Transverse colon (tissue), 4 donors: ENCODE measurements around the gene LRP8. TPM values are rescaled to one million over a fixed set of nuclear protein-coding genes. Genes with fewer than 3 reads are reported as not detected.

Source experiments
- DNase-seq: peaks from one replicate; pipeline ENCODE4 v3.0.0-alpha.2; 2019
- H3K27ac ChIP-seq, 4 donors: fragments of 200-600 bp; sonication (generic); 2 replicates each; pipeline ENCODE4 v1.5.1; 2016 to 2018; ENCODE audit warnings: inconsistent platforms in 4 of 4
- H3K27me3 ChIP-seq: fragments of 200-600 bp; sonication (generic); 2 replicates; pipeline ENCODE4 v1.5.1; 2017; ENCODE audit warnings: inconsistent platforms
- H3K36me3 ChIP-seq, 4 donors: fragments of 200-600 bp; sonication (generic); 2 replicates each; pipeline ENCODE4 v1.5.1; 2017 to 2019; ENCODE audit warnings: inconsistent platforms in 4 of 4
- H3K4me1 ChIP-seq, 4 donors: fragments of 200-600 bp; sonication (generic); 2 replicates each; pipeline ENCODE4 v1.5.1; 2017 to 2020; ENCODE audit warnings: inconsistent platforms in 4 of 4
- H3K4me3 ChIP-seq, 4 donors: fragments of 200-600 bp; sonication (generic); 1 replicate in 1 of 4; 2 replicates in 3 of 4; pipeline versions ENCODE4 v1.5.1 to v1.6.1; 2017 to 2019; ENCODE audit warnings: inconsistent platforms in 4 of 4
- H3K9me3 ChIP-seq, 2 donors: fragments of 200-600 bp; sonication (generic); 2 replicates each; pipeline ENCODE4 v1.5.1; 2017 to 2019; ENCODE audit warnings: inconsistent platforms in 2 of 2
- CTCF ChIP-seq, 5 experiments: fragments of 200-600 bp in 3 of 5; fragments of 450-650 bp in 2 of 5; sonication (generic) in 3 of 5; IDR thresholded peaks; 1 replicate in 2 of 5; 2 replicates in 3 of 5; pipeline ENCODE4 v1.5.1; 2016 to 2017; ENCODE audit warnings: antibody characterized with exemption in 5 of 5, inconsistent platforms in 3 of 5, mild to moderate bottlenecking in 2 of 5, moderate library complexity in 1 of 5
- EP300 ChIP-seq: sonication (generic); formaldehyde crosslinking; IDR thresholded peaks from one replicate; pipeline ENCODE4 v1.6.1; 2017; ENCODE audit warnings: antibody characterized with exemption, low read depth
- POLR2A ChIP-seq: fragments of 450-650 bp; IDR thresholded peaks from one replicate; pipeline ENCODE4 v1.6.1; 2016; ENCODE audit warnings: antibody characterized with exemption, mild to moderate bottlenecking, moderate library complexity
- POLR2AphosphoS5 ChIP-seq, 3 donors: sonication (generic); formaldehyde crosslinking; IDR thresholded peaks; one replicate each; pipeline ENCODE4 v1.6.1; 2016; ENCODE audit warnings: antibody characterized with exemption in 3 of 3
- WGBS, 2 donors: methylation state at CpG; one replicate each; pipeline ENCODE4 v1.1.5; 2018; ENCODE audit warnings: low coverage in 1 of 2; 5-methylcytosine and 5-hydroxymethylcytosine counted together
- in situ Hi-C, 4 donors: fragments of 200-750 bp; cut with MboI; loops; one replicate each; pipeline versions ENCODE4 v1.15.0 to v1.15.1; 2017; ENCODE audit warnings: low sequenced_read_pairs in 3 of 4, low pct_ligation_motif_present in 1 of 4, low pct_unique_long_range_greater_than_20kb in 1 of 4
- intact Hi-C: fragments of 100-400 bp; cut with DNase I; formaldehyde crosslinking; loops from one replicate; pipeline ENCODE4 v1.15.1; 2023; ENCODE audit warnings: low total_unique reads
- total RNA-seq, 4 donors: library from RNA; depleted of rRNA; stranded (reverse); fragments of >200 nt; gene quantifications; one replicate each; pipeline ENCODE4 v1.1.0, GENCODE V29; 2016

Gene LRP8
- total RNA-seq, 4 donors from 2014 or later: 0.37 to 10.7 (median 1.4) TPM

DNA sequence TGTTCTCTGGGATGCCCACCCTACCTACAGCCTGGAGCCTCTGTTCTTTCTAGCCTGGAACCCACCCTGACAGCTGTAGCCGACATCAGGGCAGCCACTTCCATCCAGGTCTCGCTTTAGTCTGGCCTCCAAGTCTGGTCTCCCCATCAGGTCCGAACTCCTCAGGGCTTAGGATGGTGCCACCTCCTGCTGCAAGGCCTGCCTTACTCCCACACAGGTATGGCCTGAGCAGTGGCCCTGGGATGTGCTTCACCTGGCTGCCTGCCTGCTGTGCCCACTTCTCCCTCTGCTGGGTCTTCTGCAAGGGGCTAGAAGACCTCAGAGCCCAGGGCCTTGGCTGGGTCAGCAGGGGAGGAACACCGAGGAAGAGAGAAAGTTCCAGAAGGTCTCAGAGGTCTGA lies 53.8 kb downstream of the LRP8 start:
- no peak for DNase-seq
- intact Hi-C loops: no loop called here
- in situ Hi-C loops: no loop called here
- TF ChIP-seq CTCF (IDR thresholded peaks at IDR 0.05): no peak
- TF ChIP-seq EP300: no peak
- no peak for TF ChIP-seq POLR2AphosphoS5 (IDR thresholded peaks at IDR 0.05)
- no peak for TF ChIP-seq POLR2A
- H3K27ac ChIP-seq: no peak overlapping the region
- no peaks in the 10 kb centered on the region for H3K36me3 ChIP-seq
- no peaks in the 10 kb centered on the region for H3K9me3 ChIP-seq
- H3K27me3 ChIP-seq: no peaks in the 10 kb centered on the region
- WGBS, 2 donors: 86 to 88% methylated on average over 1 to 4 of the region's 4 CpGs
- no peaks in the 10 kb centered on the region for H3K4me1 ChIP-seq
- no peak overlapping the region for H3K4me3 ChIP-seq

- Histone ChIP-seq H3K27ac (no peak overlapping the region), H3K4me1 (no peaks in the 10 kb centered on the region), H3K27me3 (no peaks in the 10 kb centered on the region), H3K9me3 (no peaks in the 10 kb centered on the region), H3K4me3 (no peak overlapping the region), H3K36me3 (no peaks in the 10 kb centered on the region)
- TF ChIP-seq EP300 (no peak), POLR2A (no peak), CTCF (IDR thresholded peaks at IDR 0.05) (no peak), POLR2AphosphoS5 (IDR thresholded peaks at IDR 0.05) (no peak)
- intact Hi-C loops (no loop called here), in situ Hi-C loops (no loop called here)
- WGBS, 2 donors: 81% methylated on average over 2 of the region's 2 CpGs; no CpG with 5 or more reads in 1 of the 2 donors
- DNase-seq: no peak
Measured at GRCh38 chr1:53273526-53273925, 54.3 kb downstream of the LRP8 start.

DNA sequence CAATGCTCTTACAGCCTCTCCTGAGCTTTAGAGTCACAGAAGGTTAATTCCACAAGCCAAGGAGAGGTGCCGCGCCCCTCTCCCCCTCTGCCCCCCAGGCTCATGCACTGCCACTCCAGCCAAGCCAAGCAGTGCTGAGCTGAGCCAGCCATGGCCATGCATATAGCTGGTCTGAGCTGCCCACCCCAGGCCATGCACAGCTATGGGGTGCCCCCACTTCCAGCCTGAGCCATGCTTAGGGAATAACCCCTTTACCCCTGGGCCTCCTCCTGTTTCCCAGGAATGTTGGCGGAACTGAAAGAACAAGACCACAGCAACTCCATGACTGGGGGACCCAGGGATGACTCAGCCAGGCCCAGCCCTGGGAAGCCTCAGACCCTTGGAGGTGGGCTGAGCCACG lies 55.5 kb downstream of the LRP8 start:
- H3K9me3 ChIP-seq: no peaks in the 10 kb centered on the region
- H3K36me3 ChIP-seq: no peaks in the 10 kb centered on the region
- no peaks in the 10 kb centered on the region for H3K4me1 ChIP-seq
- TF ChIP-seq EP300 (no peak), CTCF (IDR thresholded peaks at IDR 0.05) (no peak), POLR2AphosphoS5 (IDR thresholded peaks at IDR 0.05) (no peak), POLR2A (no peak)
- no peak overlapping the region for H3K4me3 ChIP-seq
- H3K27me3 ChIP-seq: no peaks in the 10 kb centered on the region
- no peak overlapping the region for H3K27ac ChIP-seq
- intact Hi-C loops (no loop called here), in situ Hi-C loops (no loop called here)
- 81% methylated on average over 4 of the region's 4 CpGs; no CpG with 5 or more reads in 1 of the 2 donors for WGBS, 2 donors
- DNase-seq: no peak

- in situ Hi-C loops (no loop called here), intact Hi-C loops (no loop called here)
- no peak for TF ChIP-seq POLR2AphosphoS5 (IDR thresholded peaks at IDR 0.05)
- no peak for TF ChIP-seq CTCF (IDR thresholded peaks at IDR 0.05)
- no peak for TF ChIP-seq EP300
- no peak for TF ChIP-seq POLR2A
- Histone ChIP-seq H3K27ac (no peak overlapping the region), H3K4me3 (no peak overlapping the region), H3K4me1 (no peaks in the 10 kb centered on the region), H3K9me3 (no peaks in the 10 kb centered on the region), H3K36me3 (no peaks in the 10 kb centered on the region), H3K27me3 (no peaks in the 10 kb centered on the region)
- 96% methylated on average over 5 of the region's 5 CpGs; no CpG with 5 or more reads in 1 of the 2 donors for WGBS, 2 donors
- DNase-seq: no peak
Measured at GRCh38 chr1:53271446-53272090, 56.3 kb downstream of the LRP8 start.
